Measurements from ENCODE around the gene CDK5RAP3. TPM values are rescaled to one million over a fixed set of nuclear protein-coding genes. Genes with fewer than 3 reads are reported as not detected.

The CDK5RAP3 gene
- total and polyA plus RNA-seq, 4 donors: 77.0 to 147 (median 137) TPM

GRCh38 chr17:47969930-47970724 lies 786 bp upstream of the CDK5RAP3 start:
- DNase-seq (ENCODE audit: low read depth in 4 of 6, low spot score in 6 of 6): no peak
- 60% methylated on average over 12 of the region's 15 CpGs for whole genome bisulfite sequencing (ENCODE audit: insufficient coverage)
- peaks cover 14% of the 10 kb centered on the region for H3K4me1 ChIP-seq (ENCODE audit: control insufficient read depth, insufficient read depth, low read length)
- no peaks in the 10 kb centered on the region for H3K9me3 ChIP-seq (ENCODE audit: control insufficient read depth, insufficient read depth, low read length)
- no peak overlapping the region for H3K27ac ChIP-seq (ENCODE audit: low read depth, low read length)
- H3K36me3 ChIP-seq (ENCODE audit: control insufficient read depth, insufficient read depth, low read length): peaks cover 12% of the 10 kb centered on the region
- peak overlapping the region; percentile 43 for H3K4me3 ChIP-seq (ENCODE audit: low read depth, low read length)
- no peaks in the 10 kb centered on the region for H3K27me3 ChIP-seq (ENCODE audit: control insufficient read depth, insufficient read depth, low read length)

GRCh38 chr17:47973541-47973940 lies 2.6 kb downstream of the CDK5RAP3 start:
- Histone ChIP-seq H3K4me1 (ENCODE audit: control insufficient read depth, insufficient read depth, low read length) (peaks cover 16% of the 10 kb centered on the region), H3K4me3 (ENCODE audit: low read depth, low read length) (no peak overlapping the region), H3K9me3 (ENCODE audit: control insufficient read depth, insufficient read depth, low read length) (no peaks in the 10 kb centered on the region), H3K27me3 (ENCODE audit: control insufficient read depth, insufficient read depth, low read length) (no peaks in the 10 kb centered on the region), H3K27ac (ENCODE audit: low read depth, low read length) (no peak overlapping the region), H3K36me3 (ENCODE audit: control insufficient read depth, insufficient read depth, low read length) (peaks cover 39% of the 10 kb centered on the region)
- 92% methylated on average over 6 of the region's 8 CpGs for WGBS (ENCODE audit: insufficient coverage)
- no peak for DNase-seq (ENCODE audit: low read depth in 4 of 6, low spot score in 6 of 6)

- Histone ChIP-seq H3K9me3 (ENCODE audit: control insufficient read depth, insufficient read depth, low read length) (no peaks in the 10 kb centered on the region), H3K4me1 (ENCODE audit: control insufficient read depth, insufficient read depth, low read length) (peaks cover 16% of the 10 kb centered on the region), H3K27me3 (ENCODE audit: control insufficient read depth, insufficient read depth, low read length) (no peaks in the 10 kb centered on the region), H3K36me3 (ENCODE audit: control insufficient read depth, insufficient read depth, low read length) (peaks cover 51% of the 10 kb centered on the region), H3K4me3 (ENCODE audit: low read depth, low read length) (no peak overlapping the region), H3K27ac (ENCODE audit: low read depth, low read length) (no peak overlapping the region)
- 83% methylated on average over 12 of the region's 15 CpGs for WGBS (ENCODE audit: insufficient coverage)
- no peak for DNase-seq (ENCODE audit: low read depth in 4 of 6, low spot score in 6 of 6)
Measured at GRCh38 chr17:47975189-47975822, 4.4 kb downstream of the CDK5RAP3 start.

- Histone ChIP-seq H3K27ac (ENCODE audit: low read depth, low read length) (no peak overlapping the region), H3K4me1 (ENCODE audit: control insufficient read depth, insufficient read depth, low read length) (peaks cover 14% of the 10 kb centered on the region), H3K9me3 (ENCODE audit: control insufficient read depth, insufficient read depth, low read length) (no peaks in the 10 kb centered on the region), H3K27me3 (ENCODE audit: control insufficient read depth, insufficient read depth, low read length) (no peaks in the 10 kb centered on the region), H3K4me3 (ENCODE audit: low read depth, low read length) (no peak overlapping the region), H3K36me3 (ENCODE audit: control insufficient read depth, insufficient read depth, low read length) (peaks cover 56% of the 10 kb centered on the region)
- no peak for DNase-seq (ENCODE audit: low read depth in 4 of 6, low spot score in 6 of 6)
- 96% methylated on average over 7 of the region's 10 CpGs for WGBS (ENCODE audit: insufficient coverage)
Measured at GRCh38 chr17:47975823-47976205, 4.9 kb downstream of the CDK5RAP3 start.

- Histone ChIP-seq H3K36me3 (ENCODE audit: control insufficient read depth, insufficient read depth, low read length) (peaks cover 81% of the 10 kb centered on the region), H3K4me3 (ENCODE audit: low read depth, low read length) (no peak overlapping the region), H3K4me1 (ENCODE audit: control insufficient read depth, insufficient read depth, low read length) (peaks cover 4% of the 10 kb centered on the region), H3K27ac (ENCODE audit: low read depth, low read length) (no peak overlapping the region), H3K27me3 (ENCODE audit: control insufficient read depth, insufficient read depth, low read length) (no peaks in the 10 kb centered on the region), H3K9me3 (ENCODE audit: control insufficient read depth, insufficient read depth, low read length) (no peaks in the 10 kb centered on the region)
- 14% methylated on average over 7 of the region's 7 CpGs for WGBS (ENCODE audit: insufficient coverage)
- peak in 2 of 6 donors; percentile 86 to 92 for DNase-seq (ENCODE audit: low read depth in 4 of 6, low spot score in 6 of 6)
Measured at GRCh38 chr17:47978324-47978723, 7.4 kb downstream of the CDK5RAP3 start.

- Histone ChIP-seq H3K4me3 (ENCODE audit: low read depth, low read length) (no peak overlapping the region), H3K27ac (ENCODE audit: low read depth, low read length) (no peak overlapping the region), H3K36me3 (ENCODE audit: control insufficient read depth, insufficient read depth, low read length) (peaks cover 68% of the 10 kb centered on the region), H3K27me3 (ENCODE audit: control insufficient read depth, insufficient read depth, low read length) (no peaks in the 10 kb centered on the region), H3K9me3 (ENCODE audit: control insufficient read depth, insufficient read depth, low read length) (no peaks in the 10 kb centered on the region), H3K4me1 (ENCODE audit: control insufficient read depth, insufficient read depth, low read length) (peaks cover 4% of the 10 kb centered on the region)
- no peak for DNase-seq (ENCODE audit: low read depth in 4 of 6, low spot score in 6 of 6)
Measured at GRCh38 chr17:47980541-47980940, 9.6 kb downstream of the CDK5RAP3 start.

- peaks cover 59% of the 10 kb centered on the region for H3K36me3 ChIP-seq (ENCODE audit: control insufficient read depth, insufficient read depth, low read length)
- H3K27me3 ChIP-seq (ENCODE audit: control insufficient read depth, insufficient read depth, low read length): no peaks in the 10 kb centered on the region
- WGBS (ENCODE audit: insufficient coverage): 97% methylated on average over 5 of the region's 9 CpGs
- no peak for DNase-seq (ENCODE audit: low read depth in 4 of 6, low spot score in 6 of 6)
- H3K4me1 ChIP-seq (ENCODE audit: control insufficient read depth, insufficient read depth, low read length): peaks cover 7% of the 10 kb centered on the region
- H3K9me3 ChIP-seq (ENCODE audit: control insufficient read depth, insufficient read depth, low read length): no peaks in the 10 kb centered on the region
- no peak overlapping the region for H3K27ac ChIP-seq (ENCODE audit: low read depth, low read length)
- H3K4me3 ChIP-seq (ENCODE audit: low read depth, low read length): no peak overlapping the region
Measured at GRCh38 chr17:47981462-47981861, 10.5 kb downstream of the CDK5RAP3 start.

- Histone ChIP-seq H3K36me3 (ENCODE audit: control insufficient read depth, insufficient read depth, low read length) (peaks cover 53% of the 10 kb centered on the region), H3K4me3 (ENCODE audit: low read depth, low read length) (no peak overlapping the region), H3K4me1 (ENCODE audit: control insufficient read depth, insufficient read depth, low read length) (peaks cover 14% of the 10 kb centered on the region), H3K27me3 (ENCODE audit: control insufficient read depth, insufficient read depth, low read length) (no peaks in the 10 kb centered on the region), H3K9me3 (ENCODE audit: control insufficient read depth, insufficient read depth, low read length) (no peaks in the 10 kb centered on the region), H3K27ac (ENCODE audit: low read depth, low read length) (no peak overlapping the region)
- DNase-seq (ENCODE audit: low read depth in 4 of 6, low spot score in 6 of 6): peak in 1 of 6 donors; percentile 47
- WGBS (ENCODE audit: insufficient coverage): 58% methylated on average over 6 of the region's 14 CpGs
Measured at GRCh38 chr17:47982091-47982617, 11.2 kb downstream of the CDK5RAP3 start.

GRCh38 chr17:47982645-47983390 lies 11.9 kb downstream of the CDK5RAP3 start:
- H3K36me3 ChIP-seq (ENCODE audit: control insufficient read depth, insufficient read depth, low read length): peaks cover 47% of the 10 kb centered on the region
- H3K4me3 ChIP-seq (ENCODE audit: low read depth, low read length): no peak overlapping the region
- WGBS (ENCODE audit: insufficient coverage): 76% methylated on average over 9 of the region's 9 CpGs
- no peak overlapping the region for H3K27ac ChIP-seq (ENCODE audit: low read depth, low read length)
- peak in 1 of 6 donors; percentile 18 for DNase-seq (ENCODE audit: low read depth in 4 of 6, low spot score in 6 of 6)
- H3K27me3 ChIP-seq (ENCODE audit: control insufficient read depth, insufficient read depth, low read length): no peaks in the 10 kb centered on the region
- H3K4me1 ChIP-seq (ENCODE audit: control insufficient read depth, insufficient read depth, low read length): peaks cover 20% of the 10 kb centered on the region
- no peaks in the 10 kb centered on the region for H3K9me3 ChIP-seq (ENCODE audit: control insufficient read depth, insufficient read depth, low read length)

Measured in spinal cord (tissue), 10 donors.